K562 (cell line): Measurements from ENCODE around the gene AS3MT. TPM values are rescaled to one million over a fixed set of nuclear protein-coding genes. Genes with fewer than 3 reads are reported as not detected.

Experiments used
- ARID2 ChIP-seq: fragments of 450-650 bp; IDR thresholded peaks from 2 replicates; pipeline ENCODE4 v1.6.1; 2017; ENCODE audit warnings: antibody characterized with exemption, mild to moderate bottlenecking
- CBX5 ChIP-seq: IDR thresholded peaks from 2 replicates; pipeline ENCODE4 v1.6.1; 2014; ENCODE audit warnings: low read depth, borderline replicate concordance
- CTCF ChIP-seq, 3 experiments: IDR thresholded peaks in 2 of 3; conservative IDR thresholded peaks in 1 of 3; 2 replicates each; pipeline ENCODE4 v1.5.1; 2011 to 2012; ENCODE audit warnings: low read length in 3 of 3, mild to moderate bottlenecking in 3 of 3, control low read depth in 2 of 3, improper control_type of control experiment in 1 of 3, inconsistent platforms in 1 of 3, low read depth in 1 of 3, mixed read lengths in 1 of 3, moderate library complexity in 1 of 3; ENCODE audit not compliant: insufficient read depth in 2 of 3
- DACH1 ChIP-seq: fragments of 450-650 bp; IDR thresholded peaks from 2 replicates; pipeline ENCODE4 v1.6.1; 2018; ENCODE audit not compliant: partially characterized antibody
- ELF4 ChIP-seq: fragments of 450-650 bp; formaldehyde crosslinking; IDR thresholded peaks from 2 replicates; pipeline ENCODE4 v1.4.0; 2022; ENCODE audit warnings: missing genetic modification characterization
- NFE2 ChIP-seq: IDR thresholded peaks from 2 replicates; pipeline ENCODE4 v1.6.1; 2014; ENCODE audit warnings: antibody characterized with exemption, low read depth
- PHF20 ChIP-seq: fragments of 450-650 bp; IDR thresholded peaks from 2 replicates; pipeline ENCODE4 v1.6.1; 2018; ENCODE audit not compliant: partially characterized antibody
- PYGO2 ChIP-seq: fragments of 450-650 bp; IDR thresholded peaks from 2 replicates; pipeline ENCODE4 v1.6.1; 2016; ENCODE audit warnings: mild to moderate bottlenecking, missing genetic modification characterization, moderate library complexity, missing compliant biosample characterization
- RB1 ChIP-seq: fragments of 450-650 bp; IDR thresholded peaks from 2 replicates; pipeline ENCODE4 v1.6.1; 2017; ENCODE audit warnings: low read depth, mild to moderate bottlenecking
- SAFB ChIP-seq: fragments of 200-400 bp; formaldehyde crosslinking; IDR thresholded peaks from 2 replicates; pipeline ENCODE4 v1.6.1; 2017; ENCODE audit warnings: low read depth, low read length, borderline replicate concordance
- SAP30 ChIP-seq: fragments of 200-600 bp; sonication (generic); IDR thresholded peaks from 2 replicates; pipeline ENCODE4 v1.6.1; 2012; ENCODE audit warnings: borderline replicate concordance, low read depth, mild to moderate bottlenecking, moderate library complexity, low read length, control low read depth, inconsistent platforms; ENCODE audit not compliant: insufficient read depth, poor library complexity, severe bottlenecking
- STAG1 ChIP-seq: sonication (generic); formaldehyde crosslinking; IDR thresholded peaks from 2 replicates; pipeline ENCODE4 v1.5.0; 2020; ENCODE audit warnings: missing genetic modification reagents, borderline replicate concordance
- TAF15 ChIP-seq: fragments of 200-400 bp; formaldehyde crosslinking; IDR thresholded peaks from 2 replicates; pipeline ENCODE4 v1.6.1; 2017; ENCODE audit warnings: mild to moderate bottlenecking, low read depth, low read length, moderate library complexity
- THRA ChIP-seq: fragments of 450-650 bp; IDR thresholded peaks from 2 replicates; pipeline ENCODE4 v1.6.1; 2017; ENCODE audit warnings: mild to moderate bottlenecking, moderate library complexity
- XRCC3 ChIP-seq: fragments of 450-650 bp; IDR thresholded peaks from 2 replicates; pipeline ENCODE4 v1.6.1; 2017; ENCODE audit warnings: mild to moderate bottlenecking, moderate library complexity
- ZNF589 ChIP-seq: fragments of 200-800 bp; sonication (Bioruptor generic); IDR thresholded peaks from 2 replicates; pipeline ENCODE4 v1.6.1; 2016; ENCODE audit warnings: low read depth, missing genetic modification characterization, missing compliant biosample characterization
- ZNF778 ChIP-seq: fragments of 450-650 bp; formaldehyde crosslinking; IDR thresholded peaks from 2 replicates; pipeline ENCODE4 v1.4.0; 2020; ENCODE audit warnings: mild to moderate bottlenecking, moderate library complexity
- polyA plus RNA-seq, 8 experiments: library from polyadenylated mRNA; depleted of rRNA in 4 of 8; stranded (reverse) in 5 of 8; unstranded in 3 of 8; fragments of >200 nt; fragmentation: Nextera tagmentation in 2 of 8; fragmentation: Illumina TruSeq in 1 of 8; extraction: Ambion mirVana in 2 of 8; extraction: Trizol in 1 of 8; gene quantifications; 2 replicates each; pipeline versions ENCODE4 v1.2.1 to v1.2.3, GENCODE V29; 2011 to 2014; ENCODE audit warnings: inconsistent platforms in 1 of 8, missing spikeins in 1 of 8
- total RNA-seq, 7 experiments: library from RNA; depleted of rRNA in 6 of 7; stranded (reverse); fragments of >200 nt in 6 of 7; fragmentation: Illumina TruSeq in 2 of 7; extraction: Trizol in 2 of 7; gene quantifications; 2 replicates each; pipeline versions ENCODE4 v1.2.1 to v1.2.3, GENCODE V29; 2011 to 2021; ENCODE audit warnings: low replicate concordance in 1 of 7
- TF ChIP-seq, protein P1 (sequence below): fragments of 450-650 bp; formaldehyde crosslinking; IDR thresholded peaks from 2 replicates; pipeline ENCODE4 v1.4.0; 2020; ENCODE audit warnings: mild to moderate bottlenecking, moderate library complexity
- TF ChIP-seq, protein P2 (sequence below), 2 experiments: fragments of 150-350 bp in 1 of 2; IDR thresholded peaks; 2 replicates each; pipeline ENCODE4 v1.6.1; 2012 to 2016; ENCODE audit warnings: low read depth in 2 of 2, low read length in 2 of 2, mild to moderate bottlenecking in 1 of 2, moderate library complexity in 1 of 2

Gene AS3MT
- total and polyA plus RNA-seq, 9 of the 15 experiments (the other 6 are each of a cell fraction or from before 2014, with no cell fraction given) = 0.04 to 0.33 (median 0.19) TPM; not detected in 2

GRCh38 chr10:102835007-102835482 lies 34.2 kb upstream of the AS3MT start (continued):
- TF ChIP-seq CTCF (IDR thresholded peaks at IDR 0.05 in 2 of 3, conservative IDR thresholded peaks at IDR 0.05 in 1 of 3; ENCODE audit: insufficient read depth in 2 of 3, low read depth in 1 of 3, low read length in 3 of 3) (peak; percentile 69 to 79 (median 76)), TAF15 (no peak), XRCC3 (no peak), STAG1 (CRISPR knock-in tag) (peak; percentile 76; the same call in 1 of the 2 replicates), ARID2 (peak; percentile 76), SAP30 (no peak), PHF20 (no peak), ZNF778 (CRISPR knock-in tag) (no peak), DACH1 (no peak), CBX5 (peak; percentile 63; the same call in 1 of the 2 replicates), ZNF589 (CRISPR knock-in tag) (no peak), ELF4 (CRISPR knock-in tag) (no peak), RB1 (peak; percentile 9; the same call in 1 of the 2 replicates), NFE2 (peak; percentile 49; the same call in 1 of the 2 replicates), SAFB (no peak), THRA (no peak), PYGO2 (tag) (no peak)
- TF ChIP-seq, protein P1, sequence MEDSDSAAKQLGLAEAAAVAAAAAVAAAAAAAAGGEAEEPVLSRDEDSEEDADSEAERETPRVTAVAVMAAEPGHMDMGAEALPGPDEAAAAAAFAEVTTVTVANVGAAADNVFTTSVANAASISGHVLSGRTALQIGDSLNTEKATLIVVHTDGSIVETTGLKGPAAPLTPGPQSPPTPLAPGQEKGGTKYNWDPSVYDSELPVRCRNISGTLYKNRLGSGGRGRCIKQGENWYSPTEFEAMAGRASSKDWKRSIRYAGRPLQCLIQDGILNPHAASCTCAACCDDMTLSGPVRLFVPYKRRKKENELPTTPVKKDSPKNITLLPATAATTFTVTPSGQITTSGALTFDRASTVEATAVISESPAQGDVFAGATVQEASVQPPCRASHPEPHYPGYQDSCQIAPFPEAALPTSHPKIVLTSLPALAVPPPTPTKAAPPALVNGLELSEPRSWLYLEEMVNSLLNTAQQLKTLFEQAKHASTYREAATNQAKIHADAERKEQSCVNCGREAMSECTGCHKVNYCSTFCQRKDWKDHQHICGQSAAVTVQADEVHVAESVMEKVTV (CRISPR knock-in tag) = peak; percentile 66
- TF ChIP-seq, protein P2, sequence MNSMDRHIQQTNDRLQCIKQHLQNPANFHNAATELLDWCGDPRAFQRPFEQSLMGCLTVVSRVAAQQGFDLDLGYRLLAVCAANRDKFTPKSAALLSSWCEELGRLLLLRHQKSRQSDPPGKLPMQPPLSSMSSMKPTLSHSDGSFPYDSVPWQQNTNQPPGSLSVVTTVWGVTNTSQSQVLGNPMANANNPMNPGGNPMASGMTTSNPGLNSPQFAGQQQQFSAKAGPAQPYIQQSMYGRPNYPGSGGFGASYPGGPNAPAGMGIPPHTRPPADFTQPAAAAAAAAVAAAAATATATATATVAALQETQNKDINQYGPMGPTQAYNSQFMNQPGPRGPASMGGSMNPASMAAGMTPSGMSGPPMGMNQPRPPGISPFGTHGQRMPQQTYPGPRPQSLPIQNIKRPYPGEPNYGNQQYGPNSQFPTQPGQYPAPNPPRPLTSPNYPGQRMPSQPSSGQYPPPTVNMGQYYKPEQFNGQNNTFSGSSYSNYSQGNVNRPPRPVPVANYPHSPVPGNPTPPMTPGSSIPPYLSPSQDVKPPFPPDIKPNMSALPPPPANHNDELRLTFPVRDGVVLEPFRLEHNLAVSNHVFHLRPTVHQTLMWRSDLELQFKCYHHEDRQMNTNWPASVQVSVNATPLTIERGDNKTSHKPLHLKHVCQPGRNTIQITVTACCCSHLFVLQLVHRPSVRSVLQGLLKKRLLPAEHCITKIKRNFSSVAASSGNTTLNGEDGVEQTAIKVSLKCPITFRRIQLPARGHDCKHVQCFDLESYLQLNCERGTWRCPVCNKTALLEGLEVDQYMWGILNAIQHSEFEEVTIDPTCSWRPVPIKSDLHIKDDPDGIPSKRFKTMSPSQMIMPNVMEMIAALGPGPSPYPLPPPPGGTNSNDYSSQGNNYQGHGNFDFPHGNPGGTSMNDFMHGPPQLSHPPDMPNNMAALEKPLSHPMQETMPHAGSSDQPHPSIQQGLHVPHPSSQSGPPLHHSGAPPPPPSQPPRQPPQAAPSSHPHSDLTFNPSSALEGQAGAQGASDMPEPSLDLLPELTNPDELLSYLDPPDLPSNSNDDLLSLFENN (IDR thresholded peaks at IDR 0.05; ENCODE audit: low read depth in 2 of 2, low read length in 2 of 2) = no peak
